ENCODE data around the gene ERP27. TPM values are rescaled to one million over a fixed set of nuclear protein-coding genes. Genes with fewer than 3 reads are reported as not detected.

ERP27 gene
- polyA plus RNA-seq, 1 donor (not counting 4 experiments of a cell fraction or from before 2014, with no cell fraction given): 0.18 TPM

GRCh38 chr12:14890701-14891100, 47.6 kb downstream of the ERP27 start:
- no peaks in the 10 kb centered on the region for H3K36me3 ChIP-seq (ENCODE audit: control insufficient read depth in 2 of 2, extremely low read depth in 1 of 2, insufficient read depth in 2 of 2, low read length in 2 of 2)
- H3K27me3 ChIP-seq (ENCODE audit: control insufficient read depth, extremely low read depth, insufficient read depth, low read length): no peaks in the 10 kb centered on the region
- H3K27ac ChIP-seq (ENCODE audit: control insufficient read depth, insufficient read depth, low read length): no peak overlapping the region
- FAIRE-seq (no peak), DNase-seq (ENCODE audit: low read depth, low spot score) (no peak)
- no peak for TF ChIP-seq EZH2 (IDR thresholded peaks at IDR 0.05; ENCODE audit: low read length)
- TF ChIP-seq CTCF (optimal IDR thresholded peaks at IDR 0.05 in 1 of 3, IDR thresholded peaks at IDR 0.05 in 1 of 3, conservative IDR thresholded peaks at IDR 0.05 in 1 of 3; ENCODE audit: extremely low read depth in 1 of 3, insufficient read depth in 2 of 3, low read length in 3 of 3): no peak
- H2AFZ ChIP-seq (ENCODE audit: control insufficient read depth, low read length): no peak overlapping the region
- dilution Hi-C loops (cut with MboI; ENCODE audit: extremely low pct_ligation_motif_present, low sequenced_read_pairs): no loop called here
- H3K79me2 ChIP-seq (ENCODE audit: control insufficient read depth, insufficient read depth, low read length): no peaks in the 10 kb centered on the region
- peaks cover 9% of the 10 kb centered on the region for H3K4me1 ChIP-seq (ENCODE audit: control insufficient read depth, extremely low read depth, insufficient read depth, low read length)
- no peaks in the 10 kb centered on the region for H3K9me1 ChIP-seq (ENCODE audit: control insufficient read depth, extremely low read depth, insufficient read depth, low read length)
- no peak overlapping the region for H3K9ac ChIP-seq (ENCODE audit: control insufficient read depth, extremely low read depth, insufficient read depth, low read length)
- H3K9me3 ChIP-seq (ENCODE audit: control insufficient read depth, low read depth, low read length): no peaks in the 10 kb centered on the region
- no peak overlapping the region for H3K4me2 ChIP-seq (ENCODE audit: control insufficient read depth, extremely low read depth, insufficient read depth, low read depth, low read length)
- no peak overlapping the region for H3K4me3 ChIP-seq (ENCODE audit: control insufficient read depth in 2 of 3, extremely low read depth in 1 of 3, insufficient read depth in 2 of 3, low read depth in 1 of 3, low read length in 3 of 3)
- H4K20me1 ChIP-seq (ENCODE audit: control insufficient read depth, extremely low read depth, insufficient read depth, low read length): no peaks in the 10 kb centered on the region

GRCh38 chr12:14886271-14886670, 52.1 kb downstream of the ERP27 start:
- Histone ChIP-seq H4K20me1 (ENCODE audit: control insufficient read depth, extremely low read depth, insufficient read depth, low read length) (no peaks in the 10 kb centered on the region), H3K79me2 (ENCODE audit: control insufficient read depth, insufficient read depth, low read length) (no peaks in the 10 kb centered on the region), H3K27ac (ENCODE audit: control insufficient read depth, insufficient read depth, low read length) (no peak overlapping the region), H3K9ac (ENCODE audit: control insufficient read depth, extremely low read depth, insufficient read depth, low read length) (no peak overlapping the region), H3K36me3 (ENCODE audit: control insufficient read depth in 2 of 2, extremely low read depth in 1 of 2, insufficient read depth in 2 of 2, low read length in 2 of 2) (no peaks in the 10 kb centered on the region), H2AFZ (ENCODE audit: control insufficient read depth, low read length) (no peak overlapping the region), H3K9me1 (ENCODE audit: control insufficient read depth, extremely low read depth, insufficient read depth, low read length) (no peaks in the 10 kb centered on the region), H3K27me3 (ENCODE audit: control insufficient read depth, extremely low read depth, insufficient read depth, low read length) (no peaks in the 10 kb centered on the region), H3K9me3 (ENCODE audit: control insufficient read depth, low read depth, low read length) (no peaks in the 10 kb centered on the region), H3K4me1 (ENCODE audit: control insufficient read depth, extremely low read depth, insufficient read depth, low read length) (peaks cover 14% of the 10 kb centered on the region), H3K4me3 (ENCODE audit: control insufficient read depth in 2 of 3, extremely low read depth in 1 of 3, insufficient read depth in 2 of 3, low read depth in 1 of 3, low read length in 3 of 3) (no peak overlapping the region), H3K4me2 (ENCODE audit: control insufficient read depth, extremely low read depth, insufficient read depth, low read depth, low read length) (no peak overlapping the region)
- TF ChIP-seq EZH2 (IDR thresholded peaks at IDR 0.05; ENCODE audit: low read length): no peak
- no peak for TF ChIP-seq CTCF (optimal IDR thresholded peaks at IDR 0.05 in 1 of 3, IDR thresholded peaks at IDR 0.05 in 1 of 3, conservative IDR thresholded peaks at IDR 0.05 in 1 of 3; ENCODE audit: extremely low read depth in 1 of 3, insufficient read depth in 2 of 3, low read length in 3 of 3)
- FAIRE-seq (peak; percentile 53), DNase-seq (ENCODE audit: low read depth, low spot score) (no peak)
- dilution Hi-C loops (cut with MboI; ENCODE audit: extremely low pct_ligation_motif_present, low sequenced_read_pairs): no loop called here

Measured in keratinocyte (primary cell).